ENCODE measurements around the gene XYLT1. TPM values are rescaled to one million over a fixed set of nuclear protein-coding genes. Genes with fewer than 3 reads are reported as not detected.

The XYLT1 gene
- total RNA-seq, 3 donors from 2014 or later (not counting 1 experiment from before 2014, with no cell fraction given) = 40.9 to 55.5 (median 43.8) TPM

GRCh38 chr16:17451843-17452242, 18.9 kb downstream of the XYLT1 start:
- intact Hi-C loops (cut with micrococcal nuclease) = loop anchor here (5.0 kb wide), 1 partner anchor 35 kb away; no protein-coding TSS in a partner anchor
- Histone ChIP-seq H3K27me3 (ENCODE audit: control insufficient read depth, insufficient read depth, low read length) (no peaks in the 10 kb centered on the region), H3K4me3 (ENCODE audit: low read length) (no peak overlapping the region), H3K9me3 (ENCODE audit: control insufficient read depth, insufficient read depth, low read length) (no peaks in the 10 kb centered on the region), H3K4me1 (ENCODE audit: control insufficient read depth, insufficient read depth, low read length) (peaks cover 52% of the 10 kb centered on the region), H3K27ac (ENCODE audit: low read length) (no peak overlapping the region), H3K36me3 (ENCODE audit: control insufficient read depth, insufficient read depth, low read length) (peaks cover 2% of the 10 kb centered on the region)
- H3K27ac Mint-ChIP-seq = peak overlapping the region; percentile 90 to 91
- H3K4me1 Mint-ChIP-seq = peaks cover 55 to 62% of the 10 kb centered on the region in 2 donors
- H3K4me3 Mint-ChIP-seq = peak overlapping the region; percentile 35
- no peaks in the 10 kb centered on the region for H3K27me3 Mint-ChIP-seq (ENCODE audit: low read depth in 2 of 2)
- WGBS (ENCODE audit: insufficient coverage) = 50% methylated on average over 2 of the region's 3 CpGs
- TF ChIP-seq CTCF (IDR thresholded peaks at IDR 0.05) = no peak
- DNase-seq (peak in 1 of 2 donors; percentile 57), ATAC-seq (peak in 1 of 3 donors; percentile 50)
- peaks cover 10% of the 10 kb centered on the region for H3K36me3 Mint-ChIP-seq
- no peaks in the 10 kb centered on the region for H3K9me3 Mint-ChIP-seq

GRCh38 chr16:17450291-17450690, 20.5 kb downstream of the XYLT1 start:
- Histone ChIP-seq H3K4me3 (ENCODE audit: low read length) (no peak overlapping the region), H3K27ac (ENCODE audit: low read length) (no peak overlapping the region), H3K27me3 (ENCODE audit: control insufficient read depth, insufficient read depth, low read length) (no peaks in the 10 kb centered on the region), H3K4me1 (ENCODE audit: control insufficient read depth, insufficient read depth, low read length) (peaks cover 55% of the 10 kb centered on the region), H3K36me3 (ENCODE audit: control insufficient read depth, insufficient read depth, low read length) (peaks cover 4% of the 10 kb centered on the region), H3K9me3 (ENCODE audit: control insufficient read depth, insufficient read depth, low read length) (no peaks in the 10 kb centered on the region)
- ATAC-seq (no peak), DNase-seq (no peak)
- peaks cover 10% of the 10 kb centered on the region for H3K36me3 Mint-ChIP-seq
- peaks cover 63 to 77% of the 10 kb centered on the region in 2 donors for H3K4me1 Mint-ChIP-seq
- intact Hi-C loops (cut with micrococcal nuclease) = loop anchor here (5.0 kb wide), 1 partner anchor 33 kb away; no protein-coding TSS in a partner anchor
- no peak for TF ChIP-seq CTCF (IDR thresholded peaks at IDR 0.05)
- WGBS (ENCODE audit: insufficient coverage) = 53% methylated on average over 4 of the region's 7 CpGs
- H3K27me3 Mint-ChIP-seq (ENCODE audit: low read depth in 2 of 2) = no peaks in the 10 kb centered on the region
- H3K27ac Mint-ChIP-seq = peak overlapping the region; percentile 90 to 91
- no peak overlapping the region for H3K4me3 Mint-ChIP-seq
- no peaks in the 10 kb centered on the region for H3K9me3 Mint-ChIP-seq

GRCh38 chr16:17448640-17449638, 21.8 kb downstream of the XYLT1 start:
- no peak for TF ChIP-seq CTCF (IDR thresholded peaks at IDR 0.05)
- intact Hi-C loops (cut with micrococcal nuclease) = loop anchor here (5.0 kb wide), 1 partner anchor 107 kb away; no protein-coding TSS in a partner anchor

More at GRCh38 chr16:17448640-17449638, 21.8 kb downstream of the XYLT1 start:
- Mint-ChIP-seq H3K4me3 (peak overlapping the region; percentile 82), H3K27me3 (ENCODE audit: low read depth in 2 of 2) (no peaks in the 10 kb centered on the region), H3K27ac (peak overlapping the region; percentile 90 to 91), H3K4me1 (peaks cover 65 to 80% of the 10 kb centered on the region in 2 donors), H3K9me3 (no peaks in the 10 kb centered on the region), H3K36me3 (peaks cover 10% of the 10 kb centered on the region)
- Histone ChIP-seq H3K36me3 (ENCODE audit: control insufficient read depth, insufficient read depth, low read length) (peaks cover 4% of the 10 kb centered on the region), H3K4me3 (ENCODE audit: low read length) (no peak overlapping the region), H3K27me3 (ENCODE audit: control insufficient read depth, insufficient read depth, low read length) (no peaks in the 10 kb centered on the region), H3K4me1 (ENCODE audit: control insufficient read depth, insufficient read depth, low read length) (peaks cover 58% of the 10 kb centered on the region), H3K27ac (ENCODE audit: low read length) (peak overlapping the region; percentile 61), H3K9me3 (ENCODE audit: control insufficient read depth, insufficient read depth, low read length) (no peaks in the 10 kb centered on the region)
- 2% methylated on average over 12 of the region's 15 CpGs for WGBS (ENCODE audit: insufficient coverage)
- peak; percentile 78 to 87 (median 82) for ATAC-seq
- peak; percentile 34 to 78 for DNase-seq

All from natural killer cell (primary cell).